Measurements from ENCODE around the gene B9D1.

The B9D1 gene

GRCh38 chr17:19313066-19313745, 49.3 kb downstream of the B9D1 start:
- ATAC-seq (replicated peaks): no peak
- H3K27me3 Mint-ChIP-seq: peaks cover 16 to 21% of the 10 kb centered on the region in 2 donors
- H3K9me3 Mint-ChIP-seq: no peaks in the 10 kb centered on the region
- no peak overlapping the region for H3K27ac Mint-ChIP-seq
- H3K4me1 Mint-ChIP-seq: peaks cover 5 to 8% of the 10 kb centered on the region in 2 donors
- H3K4me3 Mint-ChIP-seq: no peak overlapping the region
- no peak for DNase-seq
- H3K36me3 Mint-ChIP-seq: peaks cover 24 to 43% of the 10 kb centered on the region in 2 donors

- Mint-ChIP-seq H3K9me3 (no peaks in the 10 kb centered on the region), H3K27me3 (peaks cover 17 to 24% of the 10 kb centered on the region in 2 donors), H3K36me3 (peaks cover 19 to 37% of the 10 kb centered on the region in 2 donors), H3K27ac (no peak overlapping the region), H3K4me1 (peaks cover 13 to 14% of the 10 kb centered on the region in 2 donors), H3K4me3 (no peak overlapping the region)
- DNase-seq (no peak), ATAC-seq (replicated peaks) (no peak)
These were observed 50.1 kb downstream of the B9D1 start for GRCh38 chr17:19312406-19312805.

- Mint-ChIP-seq H3K27ac (no peak overlapping the region), H3K36me3 (peaks cover 18 to 37% of the 10 kb centered on the region in 2 donors), H3K4me3 (no peak overlapping the region), H3K9me3 (no peaks in the 10 kb centered on the region), H3K27me3 (peaks cover 17 to 23% of the 10 kb centered on the region in 2 donors), H3K4me1 (peaks cover 16 to 18% of the 10 kb centered on the region in 2 donors)
- DNase-seq (no peak), ATAC-seq (replicated peaks) (no peak)
These were observed 50.9 kb downstream of the B9D1 start for GRCh38 chr17:19311421-19312215.

GRCh38 chr17:19311016-19311415, 51.5 kb downstream of the B9D1 start:
- ATAC-seq (replicated peaks) (no peak), DNase-seq (no peak)
- Mint-ChIP-seq H3K4me3 (no peak overlapping the region), H3K27me3 (peaks cover 17 to 23% of the 10 kb centered on the region in 2 donors), H3K36me3 (peaks cover 18 to 37% of the 10 kb centered on the region in 2 donors), H3K9me3 (no peaks in the 10 kb centered on the region), H3K4me1 (peaks cover 22 to 24% of the 10 kb centered on the region in 2 donors), H3K27ac (no peak overlapping the region)

GRCh38 chr17:19310151-19310550, 52.4 kb downstream of the B9D1 start:
- Mint-ChIP-seq H3K36me3 (peaks cover 18 to 37% of the 10 kb centered on the region in 2 donors), H3K27me3 (peaks cover 17 to 22% of the 10 kb centered on the region in 2 donors), H3K27ac (no peak overlapping the region), H3K4me1 (peaks cover 31 to 33% of the 10 kb centered on the region in 2 donors), H3K4me3 (no peak overlapping the region), H3K9me3 (no peaks in the 10 kb centered on the region)
- no peak for DNase-seq
- no peak for ATAC-seq (replicated peaks)

- DNase-seq: no peak
- H3K4me1 Mint-ChIP-seq: peaks cover 33 to 37% of the 10 kb centered on the region in 2 donors
- H3K36me3 Mint-ChIP-seq: peaks cover 18 to 34% of the 10 kb centered on the region in 2 donors
- no peak for ATAC-seq (replicated peaks)
- H3K4me3 Mint-ChIP-seq: no peak overlapping the region
- H3K27me3 Mint-ChIP-seq: peaks cover 17 to 18% of the 10 kb centered on the region in 2 donors
- no peaks in the 10 kb centered on the region for H3K9me3 Mint-ChIP-seq
- H3K27ac Mint-ChIP-seq: no peak overlapping the region
These were observed 52.8 kb downstream of the B9D1 start for GRCh38 chr17:19309701-19310100.

- peaks cover 13 to 24% of the 10 kb centered on the region in 2 donors for H3K36me3 Mint-ChIP-seq
- H3K9me3 Mint-ChIP-seq: no peaks in the 10 kb centered on the region
- H3K27ac Mint-ChIP-seq: no peak overlapping the region
- H3K4me3 Mint-ChIP-seq: no peak overlapping the region
- DNase-seq: no peak
- peaks cover 11 to 12% of the 10 kb centered on the region in 2 donors for H3K27me3 Mint-ChIP-seq
- H3K4me1 Mint-ChIP-seq: peaks cover 40 to 51% of the 10 kb centered on the region in 2 donors
- ATAC-seq (replicated peaks): no peak
These were observed 54.1 kb downstream of the B9D1 start for GRCh38 chr17:19308398-19308797.

GRCh38 chr17:19307521-19307920, 55.0 kb downstream of the B9D1 start:
- Mint-ChIP-seq H3K4me1 (peaks cover 49 to 59% of the 10 kb centered on the region in 2 donors), H3K9me3 (no peaks in the 10 kb centered on the region), H3K4me3 (no peak overlapping the region), H3K27ac (no peak overlapping the region), H3K27me3 (peaks cover 8 to 11% of the 10 kb centered on the region in 2 donors), H3K36me3 (peaks cover 7 to 20% of the 10 kb centered on the region in 2 donors)
- ATAC-seq (replicated peaks) (no peak), DNase-seq (no peak)

- peak; percentile 71 for DNase-seq
- Mint-ChIP-seq H3K27me3 (peaks cover 4 to 14% of the 10 kb centered on the region in 2 donors), H3K27ac (peak overlapping the region; percentile 83), H3K36me3 (peaks cover 3 to 12% of the 10 kb centered on the region in 2 donors), H3K4me3 (peak overlapping the region; percentile 31 to 46), H3K4me1 (peaks cover 56 to 69% of the 10 kb centered on the region in 2 donors), H3K9me3 (no peaks in the 10 kb centered on the region)
- ATAC-seq (replicated peaks): peak; percentile 91 to 93
These were observed 56.1 kb downstream of the B9D1 start for GRCh38 chr17:19306160-19307111.

GRCh38 chr17:19305761-19306159, 56.8 kb downstream of the B9D1 start:
- peak overlapping the region; percentile 90 for H3K27ac Mint-ChIP-seq
- peaks cover 3 to 9% of the 10 kb centered on the region in 2 donors for H3K36me3 Mint-ChIP-seq
- DNase-seq (no peak), ATAC-seq (replicated peaks) (no peak)
- H3K27me3 Mint-ChIP-seq: peaks cover 4 to 21% of the 10 kb centered on the region in 2 donors
- no peaks in the 10 kb centered on the region for H3K9me3 Mint-ChIP-seq
- H3K4me3 Mint-ChIP-seq: peak overlapping the region; percentile 1 to 31
- peaks cover 57 to 72% of the 10 kb centered on the region in 2 donors for H3K4me1 Mint-ChIP-seq

GRCh38 chr17:19305256-19305655, 57.3 kb downstream of the B9D1 start:
- Mint-ChIP-seq H3K9me3 (no peaks in the 10 kb centered on the region), H3K4me1 (peaks cover 57 to 72% of the 10 kb centered on the region in 2 donors), H3K36me3 (peaks cover 3 to 7% of the 10 kb centered on the region in 2 donors), H3K27ac (peak overlapping the region; percentile 90), H3K4me3 (peak overlapping the region in 1 of 2 donors; percentile 36), H3K27me3 (peaks cover 4 to 23% of the 10 kb centered on the region in 2 donors)
- DNase-seq (no peak), ATAC-seq (replicated peaks) (no peak)

GRCh38 chr17:19304751-19305150, 57.8 kb downstream of the B9D1 start:
- peaks cover 4 to 23% of the 10 kb centered on the region in 2 donors for H3K27me3 Mint-ChIP-seq
- H3K27ac Mint-ChIP-seq: no peak overlapping the region
- ATAC-seq (replicated peaks): no peak
- H3K9me3 Mint-ChIP-seq: no peaks in the 10 kb centered on the region
- H3K36me3 Mint-ChIP-seq: peaks cover 0 to 2% of the 10 kb centered on the region in 2 donors
- peaks cover 52 to 72% of the 10 kb centered on the region in 2 donors for H3K4me1 Mint-ChIP-seq
- no peak overlapping the region for H3K4me3 Mint-ChIP-seq
- DNase-seq: no peak

- Mint-ChIP-seq H3K9me3 (no peaks in the 10 kb centered on the region), H3K27ac (peak overlapping the region; percentile 56), H3K27me3 (peaks cover 4 to 23% of the 10 kb centered on the region in 2 donors), H3K4me3 (no peak overlapping the region), H3K36me3 (no peaks in the 10 kb centered on the region), H3K4me1 (peaks cover 52 to 72% of the 10 kb centered on the region in 2 donors)
- ATAC-seq (replicated peaks) (no peak), DNase-seq (no peak)
These were observed 58.3 kb downstream of the B9D1 start for GRCh38 chr17:19304209-19304608.

GRCh38 chr17:19303367-19303776, 59.2 kb downstream of the B9D1 start:
- peaks cover 51 to 69% of the 10 kb centered on the region in 2 donors for H3K4me1 Mint-ChIP-seq
- no peaks in the 10 kb centered on the region for H3K36me3 Mint-ChIP-seq
- no peaks in the 10 kb centered on the region for H3K9me3 Mint-ChIP-seq
- no peak for DNase-seq
- peaks cover 3 to 21% of the 10 kb centered on the region in 2 donors for H3K27me3 Mint-ChIP-seq
- H3K4me3 Mint-ChIP-seq: no peak overlapping the region
- H3K27ac Mint-ChIP-seq: peak overlapping the region; percentile 14
- ATAC-seq (replicated peaks): no peak
